Left ventricle myocardium inferior (tissue), 1 donor: Measurements from ENCODE around the gene PDSS1. TPM values are rescaled to one million over a fixed set of nuclear protein-coding genes. Genes with fewer than 3 reads are reported as not detected.
"Not testable (repeated sequence)": the region's sequence is repeated elsewhere in the genome, so short reads cannot be mapped to it uniquely, and the experiment has no call there.

ENCODE experiments used
- DNase-seq: peaks from one replicate; pipeline ENCODE4 v3.0.0-alpha.2; 2020
- H3K27ac ChIP-seq: fragments of 200-600 bp; replicated peaks from 2 replicates; pipeline ENCODE4 v1.8.0; 2021
- H3K27me3 ChIP-seq: fragments of 200-600 bp; 2 replicates; pipeline ENCODE4 v1.8.0; 2021; ENCODE audit warnings: low read depth
- H3K36me3 ChIP-seq: fragments of 200-600 bp; 2 replicates; pipeline ENCODE4 v1.8.0; 2021
- H3K4me1 ChIP-seq: fragments of 200-600 bp; 2 replicates; pipeline ENCODE4 v1.8.0; 2021
- H3K4me3 ChIP-seq: fragments of 200-600 bp; 2 replicates; pipeline ENCODE4 v1.8.0; 2021; ENCODE audit warnings: mild to moderate bottlenecking, moderate library complexity
- H3K9me3 ChIP-seq: fragments of 200-600 bp; replicated peaks from 2 replicates; pipeline ENCODE4 v1.8.0; 2021
- intact Hi-C: fragments of 100-400 bp; cut with micrococcal nuclease; formaldehyde crosslinking; loops from one replicate; pipeline ENCODE4 v1.11.0; 2022
- total RNA-seq: library from RNA; stranded (reverse); fragmentation: NEBNext Ultra II Directional; extraction: Animal tissue kit (Norgen Biotek cat#: 25700); gene quantifications from one replicate; pipeline ENCODE4 v1.2.1, GENCODE V29; 2021
- TF ChIP-seq, protein P1 (sequence below): fragments of 200-600 bp; IDR thresholded peaks from 2 replicates; pipeline ENCODE4 v1.8.0; 2021; ENCODE audit warnings: antibody characterized with exemption, mild to moderate bottlenecking, borderline replicate concordance
- donor health status: DM: no; HTN: yes; CAD: no; lungs with severe emphysema.

The PDSS1 gene
- total RNA-seq, 1 donor from 2014 or later: 4.2 TPM

DNA sequence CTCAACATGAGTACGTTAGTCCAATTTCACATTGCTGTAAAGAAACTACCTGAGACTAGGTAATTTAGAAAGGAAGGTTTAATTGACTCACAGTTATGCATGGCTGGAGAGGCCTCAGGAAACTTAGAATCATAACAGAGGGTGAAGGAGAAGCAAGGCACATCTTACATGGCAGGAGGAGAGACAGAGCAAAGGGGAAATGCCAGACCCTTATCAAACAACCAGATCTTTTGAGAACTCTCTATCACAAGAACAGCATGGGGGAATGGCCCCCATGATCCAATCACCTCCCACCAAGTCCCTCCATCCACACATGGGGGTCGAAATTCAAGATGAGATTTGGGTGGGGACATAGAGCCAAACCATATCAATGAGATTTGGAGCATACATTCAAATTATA, 34.6 kb upstream of the PDSS1 start:
- intact Hi-C loops: no loop called here
- TF ChIP-seq, protein P1, sequence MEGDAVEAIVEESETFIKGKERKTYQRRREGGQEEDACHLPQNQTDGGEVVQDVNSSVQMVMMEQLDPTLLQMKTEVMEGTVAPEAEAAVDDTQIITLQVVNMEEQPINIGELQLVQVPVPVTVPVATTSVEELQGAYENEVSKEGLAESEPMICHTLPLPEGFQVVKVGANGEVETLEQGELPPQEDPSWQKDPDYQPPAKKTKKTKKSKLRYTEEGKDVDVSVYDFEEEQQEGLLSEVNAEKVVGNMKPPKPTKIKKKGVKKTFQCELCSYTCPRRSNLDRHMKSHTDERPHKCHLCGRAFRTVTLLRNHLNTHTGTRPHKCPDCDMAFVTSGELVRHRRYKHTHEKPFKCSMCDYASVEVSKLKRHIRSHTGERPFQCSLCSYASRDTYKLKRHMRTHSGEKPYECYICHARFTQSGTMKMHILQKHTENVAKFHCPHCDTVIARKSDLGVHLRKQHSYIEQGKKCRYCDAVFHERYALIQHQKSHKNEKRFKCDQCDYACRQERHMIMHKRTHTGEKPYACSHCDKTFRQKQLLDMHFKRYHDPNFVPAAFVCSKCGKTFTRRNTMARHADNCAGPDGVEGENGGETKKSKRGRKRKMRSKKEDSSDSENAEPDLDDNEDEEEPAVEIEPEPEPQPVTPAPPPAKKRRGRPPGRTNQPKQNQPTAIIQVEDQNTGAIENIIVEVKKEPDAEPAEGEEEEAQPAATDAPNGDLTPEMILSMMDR: no peak

DNA sequence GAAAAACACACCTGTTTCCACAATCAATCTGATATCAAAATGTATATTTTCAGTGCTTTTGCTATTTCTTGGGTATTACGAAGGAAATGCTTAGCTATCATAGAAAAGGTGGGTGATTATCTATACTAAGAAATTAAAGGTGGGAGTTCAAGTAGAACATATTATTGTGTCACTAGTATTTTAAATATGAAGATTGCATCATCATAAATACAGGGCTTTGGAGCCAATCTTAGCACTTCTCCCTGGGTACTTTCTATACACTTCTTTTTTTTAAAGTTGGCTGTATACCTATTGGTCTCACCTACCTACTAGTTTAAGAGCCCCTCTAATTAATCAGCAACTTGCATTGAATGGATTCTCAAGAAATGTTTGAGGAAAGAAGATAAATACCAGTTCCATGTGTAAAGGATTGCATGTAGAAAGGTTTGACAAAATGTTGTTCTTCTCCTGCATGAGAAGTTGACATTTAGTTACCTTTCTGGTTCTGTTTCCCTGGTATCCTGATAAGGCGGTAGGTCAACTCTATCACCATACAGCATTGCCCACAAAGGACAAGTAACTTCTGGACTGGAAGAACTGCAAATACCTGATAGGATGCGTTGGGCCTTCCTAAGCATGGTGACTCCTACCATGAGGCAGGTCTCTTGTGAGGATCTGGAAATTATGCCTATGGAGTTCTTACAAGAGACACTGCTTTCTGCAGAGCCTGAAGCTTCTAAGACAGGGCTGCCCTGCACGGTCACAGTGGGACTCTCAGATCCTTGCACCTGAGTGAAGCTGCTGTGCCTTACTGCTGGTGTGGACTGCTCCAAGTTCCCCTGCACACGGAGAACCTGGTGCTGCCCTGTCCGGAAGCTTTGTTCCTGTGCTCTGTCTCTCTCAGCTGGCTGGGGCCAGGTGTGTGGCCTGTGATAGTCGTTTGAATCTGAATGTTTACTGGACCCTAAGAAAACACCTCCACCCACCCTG, 32.1 kb upstream of the PDSS1 start:
- intact Hi-C loops: no loop called here
- no peaks in the 10 kb centered on the region for H3K36me3 ChIP-seq
- no peak for DNase-seq

More for the DNA sequence above, 34.6 kb upstream of the PDSS1 start:
- Histone ChIP-seq H3K4me1 (no peaks in the 10 kb centered on the region), H3K27me3 (peaks cover 19% of the 10 kb centered on the region), H3K4me3 (no peak overlapping the region), H3K36me3 (no peaks in the 10 kb centered on the region), H3K9me3 (no peaks in the 10 kb centered on the region), H3K27ac (no peak overlapping the region)
- no peak for DNase-seq

DNA sequence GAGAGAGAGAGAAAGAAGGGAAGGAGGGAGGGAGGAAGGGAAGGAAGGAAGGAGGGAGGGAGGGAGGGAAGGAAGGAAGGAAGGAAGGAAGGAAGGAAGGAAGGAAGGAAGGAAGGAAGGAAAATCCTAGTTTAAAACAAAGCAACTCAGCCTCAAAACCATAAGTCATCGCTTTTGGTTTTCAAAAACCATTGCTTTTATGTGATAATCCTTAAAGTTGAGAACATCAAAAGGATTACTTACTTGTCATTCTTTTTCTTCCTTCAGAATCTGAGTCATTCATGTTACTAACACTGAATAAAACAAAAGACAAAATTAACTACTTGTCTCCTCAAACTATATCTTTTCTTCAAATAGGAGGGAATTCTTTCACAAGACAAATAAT, 21.6 kb upstream of the PDSS1 start:
- intact Hi-C loops: no loop called here
- H3K4me3 ChIP-seq: no peak overlapping the region
- no peaks in the 10 kb centered on the region for H3K36me3 ChIP-seq
- DNase-seq: no peak
- no peaks in the 10 kb centered on the region for H3K4me1 ChIP-seq
- peaks cover 16% of the 10 kb centered on the region for H3K27me3 ChIP-seq
- H3K9me3 ChIP-seq: no peaks in the 10 kb centered on the region
- H3K27ac ChIP-seq: no peak overlapping the region
- TF ChIP-seq, protein P1: no peak

More for the DNA sequence above, 32.1 kb upstream of the PDSS1 start:
- peaks cover 9% of the 10 kb centered on the region for H3K27me3 ChIP-seq
- TF ChIP-seq, protein P1: no peak
- no peak overlapping the region for H3K4me3 ChIP-seq
- H3K27ac ChIP-seq: no peak overlapping the region
- no peaks in the 10 kb centered on the region for H3K4me1 ChIP-seq
- H3K9me3 ChIP-seq: no peaks in the 10 kb centered on the region

DNA sequence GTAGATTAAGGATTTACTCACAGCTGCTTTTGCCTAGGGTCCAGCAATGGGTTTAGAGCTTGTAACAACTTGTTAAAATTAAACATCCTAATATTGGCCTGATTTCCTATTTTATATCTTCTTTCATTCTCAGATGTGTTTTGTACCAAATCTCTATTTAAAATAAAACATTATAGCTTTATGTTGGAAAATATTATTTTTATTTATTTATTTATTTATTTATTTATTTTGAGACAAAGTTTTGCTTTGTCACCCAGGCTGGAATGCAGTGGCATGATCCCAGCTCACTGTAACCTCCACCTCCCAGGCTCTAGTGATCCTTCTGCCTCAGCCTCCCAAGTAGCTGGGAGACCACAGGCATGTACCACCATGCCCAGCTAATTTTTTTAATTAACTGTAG, 17.9 kb upstream of the PDSS1 start:
- H3K9me3 ChIP-seq: no peaks in the 10 kb centered on the region
- H3K4me1 ChIP-seq: no peaks in the 10 kb centered on the region
- H3K27me3 ChIP-seq: peaks cover 26% of the 10 kb centered on the region
- H3K4me3 ChIP-seq: no peak overlapping the region
- no peaks in the 10 kb centered on the region for H3K36me3 ChIP-seq
- intact Hi-C loops: no loop called here
- TF ChIP-seq, protein P1: no peak
- no peak overlapping the region for H3K27ac ChIP-seq
- no peak for DNase-seq

DNA sequence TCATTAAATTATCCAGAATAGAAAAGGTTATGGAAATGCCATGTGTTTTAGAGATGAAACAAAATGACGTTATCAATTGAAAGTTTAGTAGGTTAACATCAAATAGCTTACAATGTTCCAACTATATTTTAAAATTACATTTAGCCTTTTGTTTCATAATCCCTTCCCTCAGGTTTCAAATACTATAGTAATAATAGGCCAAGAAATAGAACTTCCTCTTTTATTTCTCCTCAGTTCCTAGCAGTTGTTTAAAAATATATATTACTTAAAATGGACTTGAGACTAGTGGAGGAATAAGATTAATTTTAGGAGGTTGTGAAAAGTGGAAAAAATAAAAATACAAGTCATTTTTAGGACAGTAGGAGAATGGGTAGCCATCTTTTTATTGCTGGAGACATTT, 16.4 kb upstream of the PDSS1 start:
- Histone ChIP-seq H3K27me3 (peaks cover 34% of the 10 kb centered on the region), H3K4me3 (no peak overlapping the region), H3K9me3 (no peaks in the 10 kb centered on the region), H3K4me1 (no peaks in the 10 kb centered on the region), H3K36me3 (no peaks in the 10 kb centered on the region), H3K27ac (no peak overlapping the region)
- intact Hi-C loops: no loop called here
- TF ChIP-seq, protein P1: no peak
- no peak for DNase-seq

DNA sequence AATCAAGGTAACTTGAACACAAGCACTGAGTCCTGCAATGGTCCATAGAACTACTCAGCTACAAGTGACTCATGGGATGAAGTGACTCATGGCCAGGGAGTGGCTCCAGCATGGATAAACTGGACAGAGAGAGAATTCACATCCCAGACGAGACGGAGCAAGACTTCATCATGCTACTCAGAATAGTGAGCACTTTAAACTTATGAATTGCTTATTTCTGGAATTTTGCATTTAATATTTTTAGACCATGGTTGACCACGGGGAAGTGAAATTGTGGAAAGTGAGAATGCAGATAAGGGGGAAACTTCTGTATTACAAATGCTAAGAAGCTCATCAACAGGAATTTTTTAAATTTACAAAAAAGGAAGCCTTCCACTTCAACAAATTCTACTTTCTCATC, 15.5 kb upstream of the PDSS1 start:
- H3K36me3 ChIP-seq, H3K4me3 ChIP-seq, H3K27ac ChIP-seq, DNase-seq, H3K4me1 ChIP-seq, intact Hi-C loops, H3K9me3 ChIP-seq: not testable (repeated sequence)
- H3K27me3 ChIP-seq: peaks cover 42% of the 10 kb centered on the region
